ENCODE data around the gene SYT5.

SYT5 gene

DNA sequence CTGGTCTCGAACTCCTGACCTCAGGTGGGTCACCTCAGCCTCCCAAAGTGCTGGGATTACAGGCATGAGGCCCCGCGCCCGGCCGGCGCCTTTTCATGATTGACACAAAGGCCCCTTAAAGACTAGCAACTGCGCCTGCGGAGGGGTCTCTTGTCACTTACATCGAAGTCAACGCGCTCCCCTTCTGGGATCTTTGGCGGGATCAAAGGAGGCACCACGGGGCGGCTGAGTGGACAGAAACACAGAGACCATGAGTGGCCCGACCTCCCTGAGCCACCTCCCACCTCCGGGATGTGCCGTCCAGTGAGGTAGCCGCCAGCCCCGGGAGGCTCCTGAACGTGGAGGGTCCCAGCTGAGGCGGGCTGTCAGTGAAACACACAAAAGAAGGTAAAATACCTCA is 38.4 kb downstream of the SYT5 start:
- DNase-seq = no peak

DNA sequence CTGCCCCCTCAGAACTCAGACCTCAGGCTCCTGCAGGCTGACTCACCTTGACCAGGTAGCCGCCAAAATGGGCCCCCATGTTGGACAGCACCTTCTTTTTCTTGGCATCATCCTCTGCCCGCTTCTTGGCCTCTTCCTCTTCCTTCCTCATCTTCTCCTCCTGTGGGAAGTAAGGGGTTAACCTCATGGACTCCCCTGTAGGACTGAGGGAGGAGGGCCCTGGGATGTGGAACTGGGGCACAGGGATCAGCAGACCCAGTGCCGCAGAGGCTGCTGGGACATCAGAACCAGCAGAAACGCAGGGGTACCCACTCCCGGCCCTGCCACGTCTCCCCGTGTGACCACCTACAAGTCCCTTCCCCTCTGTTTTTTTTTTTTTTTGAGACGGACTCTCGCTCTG is 42.2 kb downstream of the SYT5 start:
- DNase-seq = no peak

DNA sequence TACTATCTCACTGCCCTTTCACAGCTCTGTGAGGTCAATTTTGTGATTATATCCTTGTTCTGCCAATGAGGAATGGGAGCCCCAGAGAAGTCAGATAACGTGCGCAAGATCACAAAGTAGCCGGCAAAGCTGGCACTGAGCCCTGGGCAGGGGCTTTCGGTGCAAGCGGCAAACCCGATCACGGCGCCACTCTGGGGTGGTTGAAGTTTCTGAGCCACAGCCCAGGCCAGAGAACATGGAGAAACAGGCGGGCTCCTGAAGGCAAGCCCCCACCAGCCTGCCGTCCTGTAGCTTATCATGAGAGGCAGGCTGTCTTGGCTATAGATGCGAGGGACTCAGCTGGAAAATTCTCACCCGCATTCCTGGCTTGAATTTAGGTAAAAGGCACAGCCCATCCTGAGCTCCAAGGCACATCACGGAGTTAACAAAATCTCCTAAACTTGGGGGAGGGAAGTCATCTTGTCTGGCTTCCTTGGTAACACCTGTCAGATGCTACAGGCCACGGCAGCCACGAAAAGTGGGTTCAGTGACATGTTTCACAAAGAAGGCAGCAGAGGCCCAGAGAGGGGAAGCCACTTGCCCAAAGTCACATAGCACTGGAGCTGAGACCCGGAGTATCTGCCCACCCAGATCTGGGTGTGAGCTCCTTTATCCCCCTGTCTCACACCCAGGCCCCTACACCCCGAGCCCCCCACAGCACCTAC is 43.5 kb downstream of the SYT5 start:
- no peak for DNase-seq

DNA sequence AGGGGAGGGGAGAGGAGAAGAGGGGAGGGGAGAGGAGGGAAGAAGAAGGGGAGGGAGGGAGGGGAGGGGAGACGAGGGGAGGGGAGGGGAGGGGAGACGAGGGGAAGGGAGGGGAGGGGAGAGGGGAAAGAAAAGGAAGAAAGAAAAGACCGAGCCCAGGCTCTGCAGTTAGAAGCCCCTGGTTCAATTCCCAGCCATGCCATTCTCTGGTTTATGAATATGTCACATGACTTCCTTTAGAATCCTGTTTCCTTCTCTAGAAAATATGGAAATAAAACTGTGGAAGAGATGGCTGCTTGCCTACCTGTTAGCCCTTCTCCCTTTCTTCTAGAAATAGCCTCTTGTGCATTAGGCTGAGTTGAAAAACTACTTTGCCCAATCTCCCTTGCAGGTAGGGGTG is 45.4 kb downstream of the SYT5 start:
- DNase-seq = no peak

DNA sequence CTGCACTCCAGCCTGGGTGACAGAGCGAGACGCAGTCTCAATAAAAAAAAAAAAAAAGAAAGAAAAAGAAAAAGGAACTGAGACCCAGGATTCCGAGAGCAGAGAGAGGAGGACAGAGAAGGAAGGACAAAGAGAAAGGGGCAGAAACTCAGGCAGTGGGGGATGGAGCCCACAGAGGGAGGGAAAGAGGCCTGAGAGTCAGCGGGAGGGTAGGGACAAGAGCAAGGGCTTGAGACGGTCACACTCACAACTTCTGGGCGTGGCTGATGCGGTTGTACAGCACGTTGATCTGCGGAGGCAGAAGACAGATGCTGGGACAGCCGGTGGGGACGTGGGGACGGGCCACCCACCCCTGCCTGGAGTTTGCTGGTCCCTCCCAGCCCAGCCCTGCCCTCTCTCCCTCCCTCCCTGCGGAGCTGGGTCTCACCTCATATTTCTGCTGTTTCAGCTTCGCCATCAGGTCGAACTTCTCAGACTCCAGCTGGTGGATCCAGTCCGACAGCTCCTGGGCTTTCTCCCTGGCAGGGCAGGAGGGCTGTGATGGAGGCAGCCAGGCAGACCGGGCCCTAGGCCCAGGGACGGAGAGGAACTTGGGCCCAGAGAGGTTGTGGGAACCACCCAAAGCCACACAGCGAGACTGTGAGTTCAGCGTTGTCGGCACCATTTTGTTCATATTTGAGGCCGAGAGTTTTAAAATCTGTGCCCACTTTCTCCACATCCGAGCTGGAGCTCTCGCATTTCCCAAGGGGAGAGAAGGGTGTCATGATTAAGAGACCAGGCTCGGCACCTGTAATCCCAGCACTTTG is 46.2 kb downstream of the SYT5 start:
- no peak for DNase-seq

DNA sequence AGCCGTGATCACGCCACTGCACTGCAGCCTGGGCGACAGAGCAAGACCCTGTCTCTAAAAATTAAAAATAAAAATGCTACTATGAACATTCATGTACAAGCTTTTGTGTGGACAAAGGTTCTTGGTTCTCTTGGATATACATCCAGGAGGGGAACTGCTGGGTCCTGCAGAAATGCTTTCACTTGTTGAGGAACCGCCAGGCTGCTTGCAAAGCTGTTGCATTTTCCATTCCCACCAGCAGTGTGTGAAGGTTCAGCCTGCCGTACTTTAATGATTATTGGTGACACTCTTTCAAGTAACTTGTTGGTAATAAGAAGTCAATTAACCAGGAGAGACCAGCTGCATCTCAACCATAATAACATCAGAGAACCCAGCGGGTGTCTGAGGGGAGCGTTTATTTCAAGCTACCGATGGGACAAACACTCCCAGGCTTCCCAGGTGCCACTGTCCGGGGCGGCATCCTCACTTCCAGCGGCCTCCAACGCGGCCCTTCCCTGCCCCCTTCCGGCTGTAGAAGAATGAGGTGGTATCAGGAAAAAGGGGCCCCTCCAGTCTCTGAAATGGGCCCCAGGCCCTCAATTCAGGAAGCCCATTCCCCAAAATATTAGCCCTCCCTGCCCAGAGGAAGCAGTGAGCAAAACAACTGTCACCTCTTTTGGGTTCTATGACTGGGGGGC is 47.5 kb downstream of the SYT5 start:
- no peak for DNase-seq

DNA sequence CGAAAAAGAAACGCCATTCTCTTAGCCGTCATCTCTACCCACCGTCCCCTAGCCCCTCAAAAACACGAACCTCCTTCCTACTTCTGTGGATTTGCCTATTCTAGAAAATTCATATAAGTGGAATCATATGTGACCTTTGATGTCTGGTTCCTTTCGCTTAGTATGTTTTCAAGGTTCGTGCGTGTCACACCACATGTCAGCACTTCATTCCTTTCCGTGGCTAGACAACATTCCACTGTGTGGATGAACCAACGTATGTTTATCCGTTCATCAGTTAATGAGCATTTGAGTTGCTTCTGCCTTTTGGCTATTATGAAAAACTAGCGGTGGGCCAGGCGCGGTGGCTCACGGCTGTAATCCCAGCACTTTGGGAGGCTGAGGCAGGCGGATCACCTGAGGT is 48.7 kb downstream of the SYT5 start:
- DNase-seq = no peak
